Uterus (tissue), 4 donors: ENCODE measurements around the gene PPP2R1B. TPM values are rescaled to one million over a fixed set of nuclear protein-coding genes. Genes with fewer than 3 reads are reported as not detected.
"Not testable (repeated sequence)": the region's sequence is repeated elsewhere in the genome, so short reads cannot be mapped to it uniquely, and the experiment has no call there.

Experiments
- DNase-seq, 2 donors: peaks; one replicate each; pipeline ENCODE4 v3.0.0-alpha.2; 2019 to 2020
- H3K27ac ChIP-seq, 2 donors: fragments of 200-600 bp; sonication (generic); 1 replicate in 1 of 2; 2 replicates in 1 of 2; pipeline ENCODE4 v1.5.1; 2016 to 2018
- H3K27me3 ChIP-seq, 2 donors: fragments of 200-600 bp; sonication (generic); one replicate each; pipeline ENCODE4 v1.5.1; 2018 to 2019; ENCODE audit warnings: control low read depth in 1 of 2
- H3K36me3 ChIP-seq, 2 donors: fragments of 200-600 bp; sonication (generic); one replicate each; pipeline ENCODE4 v1.5.1; 2019; ENCODE audit warnings: control low read depth in 1 of 2
- H3K4me1 ChIP-seq, 2 donors: fragments of 200-600 bp; sonication (generic); one replicate each; pipeline ENCODE4 v1.5.1; 2018 to 2019; ENCODE audit warnings: control low read depth in 1 of 2
- H3K4me3 ChIP-seq, 2 donors: fragments of 200-600 bp; sonication (generic); 1 replicate in 1 of 2; 2 replicates in 1 of 2; pipeline ENCODE4 v1.5.1; 2018 to 2019; ENCODE audit warnings: mild to moderate bottlenecking in 1 of 2
- H3K9me3 ChIP-seq, 2 donors: fragments of 200-600 bp; sonication (generic); one replicate each; pipeline ENCODE4 v1.5.1; 2019; ENCODE audit warnings: control low read depth in 1 of 2
- CTCF ChIP-seq, 4 experiments: fragments of 200-600 bp in 2 of 4; fragments of 450-650 bp in 2 of 4; sonication (generic) in 2 of 4; IDR thresholded peaks; one replicate each; pipeline ENCODE4 v1.5.1; 2016 to 2019; ENCODE audit warnings: antibody characterized with exemption in 4 of 4, mild to moderate bottlenecking in 2 of 4, moderate library complexity in 1 of 4
- POLR2A ChIP-seq, 2 donors: fragments of 450-650 bp; IDR thresholded peaks; one replicate each; pipeline ENCODE4 v1.6.1; 2016; ENCODE audit warnings: antibody characterized with exemption in 2 of 2, mild to moderate bottlenecking in 1 of 2, moderate library complexity in 1 of 2
- intact Hi-C: fragments of 100-400 bp; cut with DNase I; formaldehyde crosslinking; loops from one replicate; pipeline ENCODE4 v1.15.1; 2023; ENCODE audit warnings: low total_unique reads
- total RNA-seq, 4 donors: library from RNA; depleted of rRNA in 3 of 4; stranded (reverse); fragments of >200 nt in 3 of 4; gene quantifications; one replicate each; pipeline versions ENCODE4 v1.1.0 to v1.2.4, GENCODE V29; 2014 to 2023
- donor health status: DM: yes; HTN: yes; CAD: no.

The PPP2R1B gene
- total RNA-seq, 4 donors from 2014 or later: 12.0 to 30.0 (median 28.4) TPM

GRCh38 chr11:111792955-111793500, 26.8 kb upstream of the PPP2R1B start:
- Histone ChIP-seq H3K27ac (no peak overlapping the region), H3K36me3 (no peaks in the 10 kb centered on the region), H3K9me3 (no peaks in the 10 kb centered on the region), H3K27me3 (no peaks in the 10 kb centered on the region), H3K4me3 (no peak overlapping the region), H3K4me1 (no peaks in the 10 kb centered on the region)
- TF ChIP-seq POLR2A (IDR thresholded peaks at IDR 0.05): no peak
- TF ChIP-seq CTCF (IDR thresholded peaks at IDR 0.05): no peak
- intact Hi-C loops: no loop called here
- no peak for DNase-seq

GRCh38 chr11:111792314-111792713, 26.1 kb upstream of the PPP2R1B start:
- H3K27me3 ChIP-seq: no peaks in the 10 kb centered on the region
- H3K4me3 ChIP-seq: no peak overlapping the region
- no peaks in the 10 kb centered on the region for H3K36me3 ChIP-seq
- H3K4me1 ChIP-seq: no peaks in the 10 kb centered on the region
- DNase-seq: no peak
- TF ChIP-seq POLR2A (IDR thresholded peaks at IDR 0.05): no peak
- no peaks in the 10 kb centered on the region for H3K9me3 ChIP-seq
- intact Hi-C loops: no loop called here
- H3K27ac ChIP-seq: no peak overlapping the region

- no peak for TF ChIP-seq CTCF (IDR thresholded peaks at IDR 0.05)
- intact Hi-C loops: no loop called here
- Histone ChIP-seq H3K4me1 (no peaks in the 10 kb centered on the region), H3K4me3 (no peak overlapping the region), H3K27ac (no peak overlapping the region), H3K27me3 (no peaks in the 10 kb centered on the region), H3K9me3 (no peaks in the 10 kb centered on the region), H3K36me3 (no peaks in the 10 kb centered on the region)
- DNase-seq: no peak
Measured at GRCh38 chr11:111788464-111788863, 22.3 kb upstream of the PPP2R1B start.

GRCh38 chr11:111788051-111788450, 21.9 kb upstream of the PPP2R1B start:
- H3K4me1 ChIP-seq: no peaks in the 10 kb centered on the region
- TF ChIP-seq POLR2A (IDR thresholded peaks at IDR 0.05) (no peak), CTCF (IDR thresholded peaks at IDR 0.05) (no peak)
- no peak overlapping the region for H3K4me3 ChIP-seq
- H3K27ac ChIP-seq: no peak overlapping the region
- intact Hi-C loops: no loop called here
- no peaks in the 10 kb centered on the region for H3K9me3 ChIP-seq
- DNase-seq: no peak
- no peaks in the 10 kb centered on the region for H3K36me3 ChIP-seq
- H3K27me3 ChIP-seq: no peaks in the 10 kb centered on the region

- Histone ChIP-seq H3K9me3 (no peaks in the 10 kb centered on the region), H3K36me3 (no peaks in the 10 kb centered on the region), H3K4me3 (no peak overlapping the region), H3K27ac (no peak overlapping the region), H3K4me1 (no peaks in the 10 kb centered on the region), H3K27me3 (no peaks in the 10 kb centered on the region)
- no peak for DNase-seq
- TF ChIP-seq POLR2A (IDR thresholded peaks at IDR 0.05) (no peak), CTCF (IDR thresholded peaks at IDR 0.05) (no peak)
- intact Hi-C loops: no loop called here
Measured at GRCh38 chr11:111785886-111786412, 19.8 kb upstream of the PPP2R1B start.

GRCh38 chr11:111785076-111785475, 18.9 kb upstream of the PPP2R1B start:
- Histone ChIP-seq H3K36me3 (no peaks in the 10 kb centered on the region), H3K27me3 (no peaks in the 10 kb centered on the region), H3K9me3 (no peaks in the 10 kb centered on the region), H3K4me3 (no peak overlapping the region), H3K27ac (no peak overlapping the region), H3K4me1 (no peaks in the 10 kb centered on the region)
- intact Hi-C loops: no loop called here
- no peak for TF ChIP-seq POLR2A (IDR thresholded peaks at IDR 0.05)
- no peak for TF ChIP-seq CTCF (IDR thresholded peaks at IDR 0.05)
- DNase-seq: no peak

GRCh38 chr11:111784311-111784710, 18.1 kb upstream of the PPP2R1B start:
- intact Hi-C loops, H3K27ac ChIP-seq, H3K27me3 ChIP-seq, H3K36me3 ChIP-seq, H3K4me3 ChIP-seq, DNase-seq, H3K9me3 ChIP-seq, H3K4me1 ChIP-seq: not testable (repeated sequence)
